ENCODE results near the gene CAPN6.

CAPN6 gene

DNA sequence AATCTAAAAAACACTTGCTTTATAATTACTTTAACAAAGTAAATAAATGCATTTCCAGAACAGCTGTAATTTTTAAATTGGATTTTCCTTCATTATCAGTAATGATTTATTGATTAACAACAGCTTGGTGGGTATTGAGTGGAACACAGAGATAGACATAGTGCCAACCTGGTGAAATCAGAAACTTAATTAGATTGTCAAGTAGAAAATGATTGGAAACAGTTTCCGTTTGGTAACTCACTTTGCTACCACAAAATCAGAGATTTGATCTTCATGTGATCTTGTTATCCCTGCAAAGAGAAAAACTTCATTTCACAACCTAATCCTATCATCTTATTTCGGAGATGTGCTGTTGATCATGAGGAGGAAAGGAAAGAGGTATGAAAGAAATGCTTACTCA, 70.8 kb downstream of the CAPN6 start:
- DNase-seq, result no peak
